AG04449 (cell line): ENCODE measurements around the gene EML1.

Source experiments
- CTCF ChIA-PET: fragments of 350-600 bp; formaldehyde crosslinking; extraction: SDS; loops from one replicate; lab custom pipeline; 2021; ENCODE audit warnings: antibody characterized with exemption; lab: Yijun Ruan, JAX
- POLR2A ChIA-PET: fragments of 400-600, 350-600 bp; formaldehyde crosslinking; extraction: SDS; loops from one replicate; lab custom pipeline; 2020; ENCODE audit warnings: antibody characterized with exemption, inconsistent platforms; lab: Yijun Ruan, JAX
- DNase-seq: peaks from one replicate; pipeline ENCODE4 v3.0.0-alpha.2; 2010; ENCODE audit warnings: low read depth, low spot score
- H3K4me3 ChIP-seq: 2 replicates; pipeline ENCODE4 v1.5.1; 2011; ENCODE audit warnings: low read depth, mild to moderate bottlenecking, control low read depth, low read length
- CTCF ChIP-seq: IDR thresholded peaks from one replicate; pipeline ENCODE4 v1.5.1; 2011; ENCODE audit warnings: mild to moderate bottlenecking, moderate library complexity, low read length, control low read depth, inconsistent platforms; ENCODE audit not compliant: insufficient read depth; ENCODE audit errors: missing control alignments

The EML1 gene

DNA sequence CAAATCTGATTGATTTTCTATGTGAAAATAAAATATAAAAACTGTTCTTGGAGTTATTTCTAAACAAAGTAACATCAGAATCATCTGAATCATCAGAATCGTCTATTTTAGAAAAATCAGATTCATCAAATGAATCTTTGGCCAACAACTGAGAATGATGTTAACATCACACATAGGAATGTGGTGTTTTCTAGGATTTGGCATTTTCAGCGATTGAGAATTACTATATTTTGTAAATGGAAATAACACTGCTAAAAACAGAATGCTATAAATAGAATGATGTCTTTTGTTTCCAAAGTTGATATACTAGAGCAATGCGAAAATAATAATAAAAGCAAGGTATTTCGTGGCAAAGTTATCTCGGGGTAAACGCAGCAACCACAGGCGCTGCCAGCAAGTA lies 198.1 kb downstream of the EML1 start:
- DNase-seq: no peak
- TF ChIP-seq CTCF: no peak
- no peak overlapping the region for H3K4me3 ChIP-seq
- ChIA-PET CTCF (interaction anchor here (1.3 to 2.6 kb wide), 3 partner anchors 9 to 117 kb away, joined by 3 to 15 read pairs (median 14); no protein-coding TSS in a partner anchor), POLR2A (no interaction called here)
